Measurements from ENCODE around the gene PDGFC.

GRCh38 chr4:156732634-156733033 is 239.0 kb downstream of the PDGFC start:
- TF ChIP-seq GATA2 (IDR thresholded peaks at IDR 0.05; ENCODE audit: low read depth, low read length) (no peak), GATA3 (IDR thresholded peaks at IDR 0.05; ENCODE audit: low read depth, low read length) (no peak)
